A549 (cell line): ENCODE results near the gene MXRA5. TPM values are rescaled to one million over a fixed set of nuclear protein-coding genes. Genes with fewer than 3 reads are reported as not detected.

ENCODE experiments used
- ATAC-seq, 2 experiments: fragments of 200-7000 bp in 1 of 2; fragments of >200 bp in 1 of 2; cut with Nextera tagmentation in 1 of 2; cut with Tn5 transposase in 1 of 2; 3 replicates each; pipeline versions ENCODE4 v1.8.0 to v1.9.1; 2018 to 2020; ENCODE audit warnings: mild to moderate bottlenecking in 1 of 2, moderate library complexity in 1 of 2
- CTCF ChIA-PET: fragments of 300-600 bp; sonication (Branson Sonifier 250); formaldehyde crosslinking; extraction: SDS; loops from one replicate; lab custom pipeline; 2021; ENCODE audit warnings: antibody characterized with exemption, inconsistent platforms; lab: Yijun Ruan, JAX
- POLR2A ChIA-PET: fragments of 350-600 bp; formaldehyde crosslinking; extraction: SDS; loops from one replicate; lab custom pipeline; 2021; ENCODE audit warnings: antibody characterized with exemption, inconsistent platforms; lab: Yijun Ruan, JAX
- DNase-seq, 2 experiments: peaks; one replicate each; pipeline versions ENCODE4 v3.0.0 to v3.0.0-alpha.2; 2011 to 2016; ENCODE audit warnings: low read depth in 1 of 2, low spot score in 1 of 2
- FAIRE-seq: peaks from 2 replicates; lab custom pipeline; 2011; peaks lifted over from hg19 to GRCh38; lab: Jason Lieb, UNC
- H3K27ac ChIP-seq, 2 experiments: fragments of >200 bp; sonication (Bioruptor Twin); formaldehyde crosslinking; 3 replicates each; pipeline ENCODE4 v1.5.1; 2016 to 2017
- H3K4me1 ChIP-seq: fragments of >200 bp; sonication (Bioruptor Twin); formaldehyde crosslinking; 3 replicates; pipeline ENCODE4 v1.6.1; 2016
- H3K4me2 ChIP-seq: fragments of >200 bp; sonication (Bioruptor Twin); formaldehyde crosslinking; 3 replicates; pipeline ENCODE4 v1.6.1; 2016
- H3K4me3 ChIP-seq: fragments of >200 bp; sonication (Bioruptor Twin); formaldehyde crosslinking; 3 replicates; pipeline ENCODE4 v1.5.1; 2016
- H3K9me3 ChIP-seq: fragments of >200 bp; sonication (Bioruptor Twin); formaldehyde crosslinking; 3 replicates; pipeline ENCODE4 v1.6.1; 2016
- ATOH8 ChIP-seq: fragments of 250-450 bp; sonication (Bioruptor Pico); IDR thresholded peaks from 2 replicates; pipeline ENCODE4 v1.5.0; 2020; ENCODE audit warnings: low read depth, mild to moderate bottlenecking, moderate library complexity
- BHLHE40 ChIP-seq: IDR thresholded peaks from 2 replicates; pipeline ENCODE4 v1.6.1; 2012; ENCODE audit warnings: low read depth, low read length, inconsistent platforms
- CBX2 ChIP-seq: fragments of 200-600 bp; sonication (generic); IDR thresholded peaks from 2 replicates; pipeline ENCODE4 v1.6.1; 2016; ENCODE audit warnings: low read depth, mild to moderate bottlenecking, borderline replicate concordance
- E2F6 ChIP-seq: IDR thresholded peaks from 2 replicates; pipeline ENCODE4 v1.6.1; 2012; ENCODE audit warnings: low read depth, borderline replicate concordance
- EHF ChIP-seq: fragments of 250-450 bp; sonication (Bioruptor Pico); IDR thresholded peaks from 2 replicates; pipeline ENCODE4 v1.5.0; 2020; ENCODE audit warnings: mild to moderate bottlenecking
- EP300 ChIP-seq, 2 experiments: fragments of >200 bp; sonication (Bioruptor Twin); formaldehyde crosslinking; IDR thresholded peaks; 2 replicates in 1 of 2; 3 replicates in 1 of 2; pipeline ENCODE4 v1.6.1; 2016 to 2017
- ESRRA ChIP-seq: fragments of 150-350 bp; IDR thresholded peaks from 2 replicates; pipeline ENCODE4 v1.6.1; 2014; ENCODE audit warnings: mild to moderate bottlenecking, low read length, borderline replicate concordance
- FOXS1 ChIP-seq: fragments of 250-450 bp; sonication (Bioruptor Pico); IDR thresholded peaks from 2 replicates; pipeline ENCODE4 v1.5.0; 2020; ENCODE audit warnings: mild to moderate bottlenecking, moderate library complexity
- GATA3 ChIP-seq: IDR thresholded peaks from 2 replicates; pipeline ENCODE4 v1.6.1; 2012; ENCODE audit warnings: borderline replicate concordance
- HDAC2 ChIP-seq: fragments of 200-600 bp; sonication (generic); IDR thresholded peaks from 2 replicates; pipeline ENCODE4 v1.6.1; 2016
- HES2 ChIP-seq: fragments of >200 bp; sonication (Bioruptor Twin); formaldehyde crosslinking; IDR thresholded peaks from 2 replicates; pipeline ENCODE4 v1.6.1; 2016
- HEYL ChIP-seq: fragments of 250-450 bp; sonication (Bioruptor Pico); IDR thresholded peaks from 2 replicates; pipeline ENCODE4 v1.8.0; 2021; ENCODE audit warnings: mild to moderate bottlenecking, moderate library complexity
- HOXA7 ChIP-seq: fragments of 250-450 bp; sonication (Bioruptor Pico); IDR thresholded peaks from 2 replicates; pipeline ENCODE4 v1.5.0; 2020; ENCODE audit warnings: mild to moderate bottlenecking, moderate library complexity
- JUN ChIP-seq, 2 experiments: fragments of >200 bp; sonication (Bioruptor Twin); formaldehyde crosslinking; IDR thresholded peaks; 2 replicates in 1 of 2; 3 replicates in 1 of 2; pipeline ENCODE4 v1.6.1; 2016 to 2017
- JUNB ChIP-seq: fragments of >200 bp; sonication (Bioruptor Twin); formaldehyde crosslinking; IDR thresholded peaks from 2 replicates; pipeline ENCODE4 v1.6.1; 2016
- KDM1A ChIP-seq: fragments of 200-600 bp; sonication (generic); IDR thresholded peaks from 2 replicates; pipeline ENCODE4 v1.6.1; 2016; ENCODE audit warnings: low read depth, mild to moderate bottlenecking
- KDM5A ChIP-seq: fragments of 200-600 bp; sonication (generic); IDR thresholded peaks from 2 replicates; pipeline ENCODE4 v1.6.1; 2016; ENCODE audit warnings: antibody characterized with exemption, mild to moderate bottlenecking
- MAFK ChIP-seq: fragments of 450-650 bp; IDR thresholded peaks from 2 replicates; pipeline ENCODE4 v1.6.1; 2014; ENCODE audit not compliant: partially characterized antibody
- MAX ChIP-seq: IDR thresholded peaks from 2 replicates; pipeline ENCODE4 v1.6.1; 2012
- NFE2L2 ChIP-seq: fragments of 150-350 bp; conservative IDR thresholded peaks from 2 replicates; pipeline ENCODE4 v1.6.1; 2014; ENCODE audit warnings: low read length
- NR3C1 ChIP-seq: fragments of >200 bp; sonication (Bioruptor Twin); formaldehyde crosslinking; IDR thresholded peaks from 3 replicates; pipeline ENCODE4 v1.6.1; 2017
- PBX3 ChIP-seq: IDR thresholded peaks from 2 replicates; pipeline ENCODE4 v1.6.1; 2012
- POLR2AphosphoS2 ChIP-seq: conservative IDR thresholded peaks from 2 replicates; pipeline ENCODE4 v1.6.1; 2012; ENCODE audit warnings: low read length, improper control_type of control experiment, inconsistent platforms
- RARB ChIP-seq: fragments of 250-450 bp; sonication (Bioruptor Pico); IDR thresholded peaks from 2 replicates; pipeline ENCODE4 v1.8.0; 2021; ENCODE audit warnings: mild to moderate bottlenecking, moderate library complexity
- RFX5 ChIP-seq: fragments of 450-650 bp; IDR thresholded peaks from 2 replicates; pipeline ENCODE4 v1.7.1; 2014; ENCODE audit warnings: antibody characterized with exemption, mild to moderate bottlenecking, moderate library complexity
- SMC3 ChIP-seq: fragments of >200 bp; sonication (Bioruptor Twin); formaldehyde crosslinking; IDR thresholded peaks from 3 replicates; pipeline ENCODE4 v1.6.1; 2018; ENCODE audit warnings: inconsistent platforms
- TP53 ChIP-seq: fragments of 250-450 bp; sonication (Bioruptor Pico); IDR thresholded peaks from 2 replicates; pipeline ENCODE4 v1.5.0; 2021; ENCODE audit warnings: mild to moderate bottlenecking, moderate library complexity
- ZC3H11A ChIP-seq: fragments of 450-650 bp; IDR thresholded peaks from 2 replicates; pipeline ENCODE4 v1.6.1; 2014; ENCODE audit warnings: antibody characterized with exemption, mild to moderate bottlenecking
- WGBS: methylation state at CpG from one replicate; pipeline ENCODE4 v1.1.6; 2017; ENCODE audit errors: missing lambda C conversion rate; 5-methylcytosine and 5-hydroxymethylcytosine counted together
- polyA plus RNA-seq, 4 experiments: library from polyadenylated mRNA; depleted of rRNA in 3 of 4; stranded (reverse); fragments of >200 nt; fragmentation: RNase III in 1 of 4; extraction: RNeasy Plus Mini Kit Qiagen cat#74134 plus additional on column Dnase treatment in 1 of 4; gene quantifications; 2 replicates in 3 of 4; 3 replicates in 1 of 4; pipeline ENCODE4 v1.2.3, GENCODE V29; 2011 to 2017

Gene MXRA5
- polyA plus RNA-seq, 2 of the 4 experiments (the other 2 are of a cell fraction), result not detected

GRCh38 chrX:3290561-3290960 is 55.9 kb downstream of the MXRA5 start:
- peaks cover 9% of the 10 kb centered on the region; the same call in 2 of the 3 replicates for H3K4me1 ChIP-seq
- no peaks in the 10 kb centered on the region for H3K9me3 ChIP-seq
- no peak overlapping the region for H3K27ac ChIP-seq
- peak; percentile 81 for FAIRE-seq
- H3K4me2 ChIP-seq, result no peak overlapping the region
- ChIA-PET POLR2A (no interaction called here), CTCF (no interaction called here)
- TF ChIP-seq ATOH8 (no peak), NR3C1 (no peak), KDM5A (no peak), TP53 (CRISPR knock-in tag) (no peak), EHF (CRISPR knock-in tag) (no peak), ESRRA (no peak), HOXA7 (CRISPR knock-in tag) (no peak), PBX3 (no peak), MAFK (no peak), EP300 (IDR thresholded peaks at IDR 0.05) (no peak), NFE2L2 (no peak), SMC3 (no peak), POLR2AphosphoS2 (no peak), JUN (IDR thresholded peaks at IDR 0.05) (no peak), BHLHE40 (no peak), HDAC2 (no peak), GATA3 (no peak), FOXS1 (CRISPR knock-in tag) (no peak)
- H3K4me3 ChIP-seq, result no peak overlapping the region
- no peak for DNase-seq
- no peak for ATAC-seq
- 9% methylated on average over 1 of the region's 1 CpG for WGBS

- H3K27ac ChIP-seq, result peak overlapping the region in 1 of 2 experiments; percentile 63; a peak in 2 of 6 replicates
- no peaks in the 10 kb centered on the region for H3K9me3 ChIP-seq
- POLR2A ChIA-PET, result no interaction called here
- H3K4me3 ChIP-seq, result peak overlapping the region; percentile 0; the same call in 1 of the 3 replicates
- DNase-seq, result peak in 1 of 2 experiments; percentile 9
- peak overlapping the region; percentile 54 for H3K4me2 ChIP-seq
- peak; percentile 59 for FAIRE-seq
- WGBS, result 3% methylated on average over 14 of the region's 14 CpGs
- CTCF ChIA-PET, result no interaction called here
- TF ChIP-seq HEYL (CRISPR knock-in tag), result no peak
- no peak for TF ChIP-seq ZC3H11A
- no peak for TF ChIP-seq FOXS1 (CRISPR knock-in tag)
- TF ChIP-seq HES2, result no peak
- no peak for TF ChIP-seq NR3C1
- TF ChIP-seq RFX5, result no peak
- TF ChIP-seq POLR2AphosphoS2, result no peak
- no peak for TF ChIP-seq E2F6
- TF ChIP-seq RARB (CRISPR knock-in tag), result no peak
- TF ChIP-seq CBX2, result no peak
- no peak for TF ChIP-seq PBX3
- no peak for TF ChIP-seq MAX
- TF ChIP-seq JUNB, result no peak
- TF ChIP-seq BHLHE40, result no peak
- TF ChIP-seq ATOH8, result no peak
- TF ChIP-seq KDM1A, result no peak
- peak; percentile 50 to 76; a peak in 3 of 6 replicates for ATAC-seq
- peaks cover 9% of the 10 kb centered on the region; the same call in 2 of the 3 replicates for H3K4me1 ChIP-seq
Observed at GRCh38 chrX:3286196-3286945, 60.1 kb downstream of the MXRA5 start.
